Kidney (tissue), 14 donors: ENCODE results near the gene PITX1. TPM values are rescaled to one million over a fixed set of nuclear protein-coding genes. Genes with fewer than 3 reads are reported as not detected.

Source experiments
- DNase-seq, 5 donors: peaks; one replicate each; pipeline ENCODE4 v3.0.0-alpha.2; 2013 to 2020
- FAIRE-seq: peaks from 2 replicates; lab custom pipeline; 2012; peaks lifted over from hg19 to GRCh38; lab: Jason Lieb, UNC
- H3K27ac ChIP-seq, 2 donors: one replicate each; pipeline ENCODE4 v1.7.0; 2013; ENCODE audit warnings: low read depth in 2 of 2, low read length in 2 of 2, inconsistent platforms in 1 of 2
- H3K27me3 ChIP-seq: one replicate; pipeline ENCODE4 v1.7.1; 2013; ENCODE audit warnings: low read length, inconsistent platforms; ENCODE audit not compliant: control insufficient read depth, insufficient read depth
- H3K36me3 ChIP-seq, 3 donors: one replicate each; pipeline versions ENCODE4 v1.7.0 to v1.7.1; 2013; ENCODE audit warnings: low read length in 3 of 3, control low read depth in 1 of 3, inconsistent platforms in 1 of 3; ENCODE audit not compliant: insufficient read depth in 3 of 3, control insufficient read depth in 2 of 3
- H3K4me1 ChIP-seq, 3 donors: one replicate each; pipeline versions ENCODE4 v1.7.0 to v1.7.1; 2013; ENCODE audit warnings: low read length in 3 of 3, inconsistent platforms in 1 of 3, low read depth in 1 of 3; ENCODE audit not compliant: control insufficient read depth in 2 of 3, insufficient read depth in 2 of 3
- H3K4me3 ChIP-seq, 3 donors: one replicate each; pipeline versions ENCODE4 v1.7.0 to v1.8.1; 2013; ENCODE audit warnings: low read length in 3 of 3, control low read depth in 1 of 3, inconsistent platforms in 1 of 3
- H3K9ac ChIP-seq, 3 donors: one replicate each; pipeline versions ENCODE4 v1.7.0 to v1.7.1; 2013; ENCODE audit warnings: low read length in 3 of 3, control low read depth in 1 of 3, inconsistent platforms in 1 of 3
- H3K9me3 ChIP-seq, 3 donors: one replicate each; pipeline versions ENCODE4 v1.7.0 to v1.7.1; 2013; ENCODE audit warnings: low read length in 3 of 3, control low read depth in 1 of 3, inconsistent platforms in 1 of 3; ENCODE audit not compliant: control insufficient read depth in 2 of 3, insufficient read depth in 1 of 3
- CTCF ChIP-seq: IDR thresholded peaks from 3 replicates; pipeline ENCODE4 v1.5.1; 2012; ENCODE audit warnings: mild to moderate bottlenecking, moderate library complexity, borderline replicate concordance; ENCODE audit not compliant: insufficient read depth; ENCODE audit errors: extremely low read depth
- intact Hi-C: fragments of 100-400 bp; cut with DNase I; formaldehyde crosslinking; loops from one replicate; pipeline ENCODE4 v1.11.1; 2022
- polyA plus RNA-seq: library from polyadenylated mRNA; stranded (reverse); fragments of 350-450 nt; fragmentation: Illumina TruSeq; extraction: RNeasy Lipid Tissue Mini Kit (QIAGEN cat#74804); gene quantifications from one replicate; pipeline ENCODE4 v1.2.3, GENCODE V29; 2014; ENCODE audit warnings: low read depth, low replicate concordance; ENCODE audit not compliant: insufficient read depth
- total RNA-seq: library from RNA; stranded (reverse); fragmentation: NEBNext Ultra II Directional; extraction: Animal tissue kit (Norgen Biotek cat#: 25700); gene quantifications from one replicate; pipeline ENCODE4 v1.2.1, GENCODE V29; 2021
- donor health status: control.
- donor health status: control.
- donor health status: control.
- donor health status: control.
- donor health status: control.
- donor health status: DM: yes; HTN: yes; CAD: no.
- donor health status: Normal renal cell carcinoma (clear cell type).

The PITX1 gene
- total and polyA plus RNA-seq, 2 donors from 2014 or later, result not detected

- Histone ChIP-seq H3K36me3 (no peaks in the 10 kb centered on the region), H3K27me3 (no peaks in the 10 kb centered on the region), H3K9ac (no peak overlapping the region), H3K27ac (no peak overlapping the region), H3K9me3 (no peaks in the 10 kb centered on the region), H3K4me1 (no peaks in the 10 kb centered on the region), H3K4me3 (no peak overlapping the region)
- no peak for FAIRE-seq
- intact Hi-C loops, result no loop called here
- no peak for TF ChIP-seq CTCF
- peak in 2 of 5 donors; percentile 31 to 47 for DNase-seq
These were observed 22.5 kb downstream of the PITX1 start for GRCh38 chr5:135011355-135012032.

GRCh38 chr5:135010502-135011354, 23.3 kb downstream of the PITX1 start:
- intact Hi-C loops, result no loop called here
- DNase-seq, result peak in 3 of 5 donors; percentile 16 to 37 (median 22)
- no peaks in the 10 kb centered on the region for H3K9me3 ChIP-seq
- no peaks in the 10 kb centered on the region for H3K4me1 ChIP-seq
- no peak overlapping the region for H3K4me3 ChIP-seq
- TF ChIP-seq CTCF, result no peak
- H3K27me3 ChIP-seq, result no peaks in the 10 kb centered on the region
- no peak overlapping the region for H3K27ac ChIP-seq
- no peaks in the 10 kb centered on the region for H3K36me3 ChIP-seq
- FAIRE-seq, result no peak
- H3K9ac ChIP-seq, result no peak overlapping the region

GRCh38 chr5:135009736-135010501, 24.1 kb downstream of the PITX1 start:
- FAIRE-seq, result no peak
- no peak for TF ChIP-seq CTCF
- Histone ChIP-seq H3K4me3 (no peak overlapping the region), H3K9me3 (no peaks in the 10 kb centered on the region), H3K4me1 (no peaks in the 10 kb centered on the region), H3K27me3 (no peaks in the 10 kb centered on the region), H3K36me3 (no peaks in the 10 kb centered on the region), H3K27ac (no peak overlapping the region), H3K9ac (no peak overlapping the region)
- intact Hi-C loops, result no loop called here
- peak in 2 of 5 donors; percentile 19 to 48 for DNase-seq
